ENCODE results near the gene HOXD11.

DNA sequence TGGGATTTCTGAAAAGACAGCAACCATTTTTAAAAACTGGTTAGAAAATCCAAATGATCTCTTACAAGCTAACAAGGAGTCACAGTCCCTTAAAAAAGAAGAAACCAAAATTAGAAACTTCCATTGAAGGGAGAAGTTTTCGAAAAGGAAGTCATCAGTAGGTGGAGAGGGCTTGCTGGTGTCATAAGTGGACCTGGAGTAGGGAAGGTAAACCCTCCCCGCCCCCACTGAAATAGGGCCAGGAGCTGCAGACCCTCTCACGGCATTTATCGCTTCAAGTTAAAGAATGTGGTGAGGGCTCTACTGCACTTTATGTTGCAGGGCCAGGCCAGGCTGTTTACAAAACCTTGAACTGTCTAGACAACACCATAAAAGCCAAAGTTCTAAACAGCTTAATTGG lies 2.9 kb downstream of the HOXD11 start:
- TF ChIP-seq, protein P1, sequence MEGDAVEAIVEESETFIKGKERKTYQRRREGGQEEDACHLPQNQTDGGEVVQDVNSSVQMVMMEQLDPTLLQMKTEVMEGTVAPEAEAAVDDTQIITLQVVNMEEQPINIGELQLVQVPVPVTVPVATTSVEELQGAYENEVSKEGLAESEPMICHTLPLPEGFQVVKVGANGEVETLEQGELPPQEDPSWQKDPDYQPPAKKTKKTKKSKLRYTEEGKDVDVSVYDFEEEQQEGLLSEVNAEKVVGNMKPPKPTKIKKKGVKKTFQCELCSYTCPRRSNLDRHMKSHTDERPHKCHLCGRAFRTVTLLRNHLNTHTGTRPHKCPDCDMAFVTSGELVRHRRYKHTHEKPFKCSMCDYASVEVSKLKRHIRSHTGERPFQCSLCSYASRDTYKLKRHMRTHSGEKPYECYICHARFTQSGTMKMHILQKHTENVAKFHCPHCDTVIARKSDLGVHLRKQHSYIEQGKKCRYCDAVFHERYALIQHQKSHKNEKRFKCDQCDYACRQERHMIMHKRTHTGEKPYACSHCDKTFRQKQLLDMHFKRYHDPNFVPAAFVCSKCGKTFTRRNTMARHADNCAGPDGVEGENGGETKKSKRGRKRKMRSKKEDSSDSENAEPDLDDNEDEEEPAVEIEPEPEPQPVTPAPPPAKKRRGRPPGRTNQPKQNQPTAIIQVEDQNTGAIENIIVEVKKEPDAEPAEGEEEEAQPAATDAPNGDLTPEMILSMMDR (IDR thresholded peaks at IDR 0.05; ENCODE audit: extremely low read depth in 1 of 2, insufficient read depth in 1 of 2, low read depth in 1 of 2, low read length in 2 of 2): no peak
- TF ChIP-seq FOS (IDR thresholded peaks at IDR 0.05; ENCODE audit: borderline replicate concordance, insufficient read depth, low read length) (no peak), POLR2A (IDR thresholded peaks at IDR 0.05; ENCODE audit: low read depth, low read length) (no peak), POLR2AphosphoS5 (IDR thresholded peaks at IDR 0.05; ENCODE audit: insufficient read depth, low read depth, low read length) (no peak), JUN (IDR thresholded peaks at IDR 0.05; ENCODE audit: borderline replicate concordance, insufficient read depth, insufficient read length, low read depth) (no peak), EZH2 (IDR thresholded peaks at IDR 0.05; ENCODE audit: borderline replicate concordance, low read depth, low read length, severe bottlenecking) (no peak), MYC (IDR thresholded peaks at IDR 0.05; ENCODE audit: low read depth, low read length) (no peak)
- TF ChIP-seq, protein P2, sequence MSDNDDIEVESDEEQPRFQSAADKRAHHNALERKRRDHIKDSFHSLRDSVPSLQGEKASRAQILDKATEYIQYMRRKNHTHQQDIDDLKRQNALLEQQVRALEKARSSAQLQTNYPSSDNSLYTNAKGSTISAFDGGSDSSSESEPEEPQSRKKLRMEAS (IDR thresholded peaks at IDR 0.05; ENCODE audit: insufficient read depth, insufficient read length): no peak

Measured in endothelial cell of umbilical vein (primary cell).